Dedifferentiated amniotic fluid mesenchymal stem cell (primary cell): Measurements from ENCODE around the gene RHOBTB1.
"Not testable (repeated sequence)": the region's sequence is repeated elsewhere in the genome, so short reads cannot be mapped to it uniquely, and the experiment has no call there.

Experiments
- DNase-seq: peaks from one replicate; pipeline ENCODE4 v3.0.0-alpha.2; 2016; ENCODE audit errors: extremely low spot score

RHOBTB1 gene, protein sequence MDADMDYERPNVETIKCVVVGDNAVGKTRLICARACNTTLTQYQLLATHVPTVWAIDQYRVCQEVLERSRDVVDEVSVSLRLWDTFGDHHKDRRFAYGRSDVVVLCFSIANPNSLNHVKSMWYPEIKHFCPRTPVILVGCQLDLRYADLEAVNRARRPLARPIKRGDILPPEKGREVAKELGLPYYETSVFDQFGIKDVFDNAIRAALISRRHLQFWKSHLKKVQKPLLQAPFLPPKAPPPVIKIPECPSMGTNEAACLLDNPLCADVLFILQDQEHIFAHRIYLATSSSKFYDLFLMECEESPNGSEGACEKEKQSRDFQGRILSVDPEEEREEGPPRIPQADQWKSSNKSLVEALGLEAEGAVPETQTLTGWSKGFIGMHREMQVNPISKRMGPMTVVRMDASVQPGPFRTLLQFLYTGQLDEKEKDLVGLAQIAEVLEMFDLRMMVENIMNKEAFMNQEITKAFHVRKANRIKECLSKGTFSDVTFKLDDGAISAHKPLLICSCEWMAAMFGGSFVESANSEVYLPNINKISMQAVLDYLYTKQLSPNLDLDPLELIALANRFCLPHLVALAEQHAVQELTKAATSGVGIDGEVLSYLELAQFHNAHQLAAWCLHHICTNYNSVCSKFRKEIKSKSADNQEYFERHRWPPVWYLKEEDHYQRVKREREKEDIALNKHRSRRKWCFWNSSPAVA

DNA sequence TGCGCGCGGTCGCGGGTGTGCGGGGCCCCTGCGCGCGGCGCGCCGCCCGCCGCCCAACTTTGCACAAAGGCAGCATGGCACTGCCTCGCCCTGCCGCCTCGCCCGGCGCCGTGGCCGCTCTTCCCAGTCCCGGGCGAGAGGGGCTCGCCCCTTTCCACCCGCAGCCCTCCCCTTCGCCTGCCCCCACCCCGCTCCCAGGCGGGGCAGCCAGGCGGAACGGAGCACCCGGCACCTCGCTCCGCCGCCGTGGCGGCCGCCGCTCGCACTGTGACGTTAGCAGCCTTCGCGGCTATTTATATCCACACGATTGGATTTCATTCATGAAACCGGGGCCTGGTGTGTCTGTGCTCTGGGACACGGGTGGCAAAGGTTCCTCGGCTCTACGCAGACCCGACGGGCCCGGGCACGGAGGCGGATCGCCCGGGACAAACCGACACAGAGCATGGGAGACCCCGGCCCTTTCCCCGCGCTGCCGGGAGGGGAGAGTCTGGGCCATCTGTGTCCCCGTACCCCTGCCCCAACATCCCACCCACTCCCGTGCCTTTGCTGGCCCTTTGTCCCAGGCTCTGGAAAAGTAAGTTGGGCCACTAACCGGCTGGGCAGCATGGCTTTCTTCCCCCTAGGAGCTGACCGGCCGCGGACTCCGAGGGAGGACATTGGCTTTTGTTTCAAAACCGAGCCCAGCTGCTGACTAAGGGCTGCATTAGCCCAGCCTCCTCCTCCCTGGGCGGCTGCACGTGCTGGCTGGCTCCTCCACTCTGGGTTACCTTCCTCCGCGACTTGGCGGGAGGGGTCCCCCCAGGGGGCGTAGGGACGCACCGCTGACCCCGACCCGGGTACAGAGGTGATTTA is at the start of gene RHOBTB1:
Gene RHOBTB1, minus strand, starts transcription at position 128 of the 852 bp plus-strand sequence. CDS start 32,643 bp downstream, outside the sequence.
- DNase-seq = peak; percentile 71

DNA sequence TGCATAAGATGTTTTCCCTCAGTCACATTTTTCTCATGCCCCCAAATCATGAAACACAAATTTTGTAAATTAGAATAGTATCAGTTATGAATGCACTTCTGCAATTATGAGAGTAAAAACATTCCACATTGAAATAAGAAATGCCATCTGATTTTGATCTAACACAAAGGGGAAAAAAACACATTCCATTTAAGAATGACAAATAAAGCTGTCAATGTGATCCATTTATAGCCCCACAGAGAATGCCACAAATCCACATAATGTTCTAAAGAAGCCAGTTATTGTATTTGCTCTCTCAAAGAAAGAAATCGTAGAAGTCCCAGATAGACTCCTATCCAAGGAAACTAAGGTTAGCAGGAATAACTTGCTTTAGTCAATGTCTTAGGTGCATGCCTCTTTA is 48.7 kb upstream of the RHOBTB1 start:
- DNase-seq = no peak

DNA sequence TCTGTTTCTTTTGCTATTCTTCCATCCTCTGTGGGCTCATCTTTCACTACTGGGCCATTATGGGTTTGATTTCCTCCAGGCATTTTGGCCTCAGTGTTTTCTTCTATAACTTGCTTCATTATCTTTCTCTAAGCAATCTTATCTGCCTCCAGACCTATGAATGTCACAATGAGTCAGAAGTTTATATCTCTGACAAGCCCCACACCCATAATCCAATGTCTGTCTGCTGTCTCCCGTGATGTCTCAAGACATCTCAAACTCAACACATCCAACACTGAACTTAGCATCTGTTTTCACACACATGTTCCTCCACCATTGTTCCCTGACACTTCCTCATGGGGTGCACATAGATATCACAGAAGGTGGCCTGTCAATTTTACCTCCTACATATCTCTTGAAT is 46.7 kb upstream of the RHOBTB1 start:
- DNase-seq = no peak

DNA sequence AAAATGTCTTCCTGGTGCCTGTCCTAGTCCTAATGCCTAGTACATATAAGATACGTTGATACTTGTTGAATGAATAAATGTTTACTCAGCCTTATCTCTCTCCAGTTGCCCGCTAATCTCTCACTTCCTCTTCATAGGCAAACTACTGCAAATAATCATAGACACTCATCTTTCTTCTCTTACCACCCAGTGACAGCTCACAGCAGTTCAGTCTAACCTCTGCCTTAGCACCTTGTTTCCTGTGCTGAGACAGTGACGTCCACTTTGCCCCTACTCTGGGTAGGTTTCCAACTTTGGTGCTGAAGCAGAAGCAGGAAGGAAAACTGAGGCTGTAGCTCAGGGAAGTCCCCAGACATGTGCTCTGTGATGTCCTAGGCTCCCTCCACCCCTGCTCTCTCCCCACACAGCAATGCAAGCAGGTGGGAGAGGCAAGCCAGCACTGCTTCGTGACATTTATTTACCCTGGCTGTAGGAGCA is 45.5 kb upstream of the RHOBTB1 start:
- DNase-seq = no peak

DNA sequence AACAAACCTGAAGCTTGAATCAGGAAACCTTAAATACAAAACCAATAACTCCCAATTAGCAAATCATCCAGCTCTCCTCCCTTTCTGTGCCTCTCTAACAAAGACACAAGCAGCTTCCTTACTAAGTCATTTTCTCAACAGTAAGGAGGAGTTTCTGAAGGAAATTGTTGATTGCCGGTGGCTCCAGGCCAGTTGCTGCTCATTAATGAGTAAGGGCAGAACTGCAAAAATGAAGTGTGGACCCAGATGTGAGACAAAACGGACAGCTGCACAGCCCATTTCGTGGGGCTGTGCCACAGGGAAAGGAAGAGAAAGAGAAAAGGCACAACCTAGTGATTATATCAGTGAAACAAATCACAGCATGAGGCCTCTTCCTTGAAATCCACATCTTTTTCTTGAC is 42.8 kb upstream of the RHOBTB1 start:
- DNase-seq = no peak

DNA sequence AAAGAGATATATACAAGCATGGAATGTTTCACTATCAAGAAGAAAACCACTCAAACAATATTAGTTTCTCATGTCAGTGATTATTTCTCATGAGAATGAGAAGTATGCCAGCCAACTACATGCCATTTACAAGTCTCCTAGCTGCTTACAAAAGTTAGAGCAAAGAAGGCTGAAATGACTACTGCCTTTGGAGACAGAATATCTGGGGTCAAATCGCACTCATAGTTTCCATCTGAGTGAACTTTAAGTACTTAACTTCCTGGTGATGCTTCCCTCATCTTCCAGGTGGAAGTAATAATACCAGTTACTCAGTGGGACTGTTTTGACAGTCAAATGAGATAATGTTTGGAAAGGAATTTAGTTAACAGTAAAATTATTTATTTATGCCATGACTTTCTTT is 42.0 kb upstream of the RHOBTB1 start:
- DNase-seq = no peak

DNA sequence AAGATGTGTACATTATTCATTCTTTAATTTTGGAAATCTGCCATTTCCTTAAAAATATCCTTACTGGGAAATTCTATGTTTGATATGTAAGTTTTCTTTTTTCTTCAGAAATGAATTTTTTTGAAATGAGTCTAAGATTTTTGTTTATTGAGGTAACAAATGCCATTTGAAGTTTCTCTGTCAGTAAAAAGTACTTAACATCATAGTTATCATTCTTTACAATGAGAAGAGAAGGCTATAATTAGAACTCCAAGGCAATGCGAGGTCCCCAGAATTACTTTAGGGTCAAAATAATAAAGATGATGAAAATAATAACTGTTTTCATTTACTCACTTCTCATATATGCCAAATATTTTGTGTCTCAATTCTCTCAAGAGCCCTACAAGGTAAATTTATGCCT is 37.0 kb upstream of the RHOBTB1 start:
- peak; percentile 27 for DNase-seq

DNA sequence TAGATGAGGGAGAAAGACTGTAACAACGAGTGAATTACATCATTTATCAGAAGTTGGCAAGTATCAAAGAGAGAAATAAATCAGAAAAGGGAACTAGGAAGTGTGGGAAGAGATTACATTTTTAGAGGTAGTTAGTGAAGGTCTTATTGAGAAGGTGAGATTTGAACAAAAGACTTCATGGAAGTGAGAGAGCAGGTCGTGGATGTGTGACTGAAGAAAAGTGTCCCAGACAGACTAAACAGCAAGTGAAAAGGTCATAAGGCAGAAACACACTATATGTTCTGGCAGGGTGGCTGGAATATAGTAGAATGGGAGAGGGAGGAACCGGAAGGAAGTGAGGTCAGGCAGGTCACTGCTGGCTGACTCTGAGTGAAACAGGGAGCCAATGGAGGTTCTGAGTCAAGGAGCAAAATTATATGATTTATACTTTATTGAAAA is 35.7 kb upstream of the RHOBTB1 start:
- no peak for DNase-seq

DNA sequence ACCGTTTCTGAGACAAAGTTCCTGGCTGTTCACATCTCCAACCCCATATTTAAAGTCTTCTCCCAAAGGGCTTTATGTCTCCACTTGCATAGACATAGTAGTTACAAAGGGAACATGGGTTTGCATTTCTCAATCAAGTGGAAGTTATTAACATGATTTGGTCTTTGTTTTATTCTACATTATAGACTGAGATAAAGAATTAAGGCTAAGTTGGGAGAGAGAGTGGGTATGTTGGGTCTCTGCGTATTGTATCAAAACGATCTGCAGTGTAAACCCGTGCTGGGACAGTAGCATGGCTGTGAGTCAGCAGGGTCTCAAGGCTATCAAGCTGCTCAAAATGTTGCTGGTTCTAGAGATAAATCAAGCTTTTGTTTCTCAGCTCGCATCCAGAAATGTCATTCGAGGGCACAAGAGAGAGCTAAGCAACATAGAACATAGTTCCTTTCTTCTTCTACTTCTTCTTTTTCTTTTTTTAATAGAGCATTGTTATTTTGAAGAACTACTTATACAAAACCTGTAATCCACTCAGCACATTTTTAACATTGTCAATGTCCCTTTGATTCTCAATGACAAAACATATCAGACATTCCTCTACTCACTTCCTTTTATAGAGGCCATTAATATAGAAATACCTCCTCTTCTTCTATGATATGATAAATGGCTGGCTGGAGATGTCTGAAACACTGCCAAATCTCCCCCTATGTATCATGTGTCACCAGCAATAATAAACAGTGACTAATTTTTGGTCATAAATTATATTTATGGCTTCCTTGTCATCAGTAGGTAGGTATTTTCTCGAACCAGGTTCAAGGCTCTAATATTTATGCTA is 34.5 kb upstream of the RHOBTB1 start:
- no peak for DNase-seq

DNA sequence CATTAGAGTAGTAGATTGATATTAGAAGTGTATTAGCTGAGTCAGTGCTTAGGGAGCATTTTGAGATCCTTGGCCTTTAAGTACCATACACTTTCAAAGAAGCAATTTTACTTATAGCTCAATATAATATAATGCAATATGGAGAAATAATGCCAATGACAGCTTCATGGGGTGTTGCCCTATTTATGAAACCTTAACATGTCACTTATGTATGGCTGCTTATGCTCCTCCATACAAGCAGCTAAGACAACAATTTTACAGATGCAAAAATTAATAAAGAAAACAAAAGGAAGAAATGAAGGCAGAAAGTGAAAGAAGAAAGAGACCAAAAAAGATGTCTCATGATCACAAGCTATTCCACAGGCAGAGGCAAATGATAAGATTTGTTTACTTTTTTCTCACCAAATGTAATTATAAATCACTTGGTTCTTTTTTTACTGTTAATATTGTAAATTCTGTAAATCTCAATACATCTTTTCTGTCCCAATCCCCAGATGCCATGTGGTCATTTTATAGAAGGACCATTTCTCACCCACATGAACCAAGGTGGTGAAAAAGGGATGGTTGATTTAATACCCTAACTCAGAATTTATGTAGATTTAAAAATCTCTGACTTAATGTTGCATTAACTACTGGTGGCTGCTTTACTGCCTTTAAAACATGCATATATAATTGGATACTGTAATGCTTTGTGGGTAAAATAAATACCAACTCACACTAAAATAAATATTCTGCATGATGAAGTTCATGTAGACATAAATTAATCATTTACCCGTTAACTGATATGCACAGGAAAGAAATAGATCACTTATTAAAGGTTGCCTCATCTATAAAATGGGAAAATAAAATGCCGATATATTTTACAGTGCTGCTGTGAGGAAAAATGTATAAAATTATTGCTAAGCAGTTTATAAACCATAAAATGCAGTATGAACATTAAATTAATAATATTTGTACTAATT is 33.5 kb upstream of the RHOBTB1 start:
- DNase-seq = no peak

DNA sequence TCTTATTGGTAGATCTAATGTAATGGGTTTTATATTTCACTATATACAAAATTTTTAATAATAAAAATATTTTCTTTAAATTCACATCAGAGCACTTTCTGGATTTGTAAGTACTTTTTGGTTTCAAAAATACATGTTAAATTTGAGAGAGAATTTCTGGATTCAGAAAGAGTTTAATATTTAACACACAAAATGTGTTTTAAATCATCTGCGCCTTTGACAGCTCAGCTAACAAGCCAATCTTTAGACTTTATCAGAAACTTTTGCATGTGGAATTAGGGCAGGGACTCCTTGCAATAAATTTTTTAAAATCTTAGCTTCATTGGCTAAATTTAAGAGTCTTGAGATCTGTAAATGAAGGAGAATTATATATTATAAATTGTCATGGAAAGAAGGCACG is 32.7 kb upstream of the RHOBTB1 start:
- DNase-seq = no peak

DNA sequence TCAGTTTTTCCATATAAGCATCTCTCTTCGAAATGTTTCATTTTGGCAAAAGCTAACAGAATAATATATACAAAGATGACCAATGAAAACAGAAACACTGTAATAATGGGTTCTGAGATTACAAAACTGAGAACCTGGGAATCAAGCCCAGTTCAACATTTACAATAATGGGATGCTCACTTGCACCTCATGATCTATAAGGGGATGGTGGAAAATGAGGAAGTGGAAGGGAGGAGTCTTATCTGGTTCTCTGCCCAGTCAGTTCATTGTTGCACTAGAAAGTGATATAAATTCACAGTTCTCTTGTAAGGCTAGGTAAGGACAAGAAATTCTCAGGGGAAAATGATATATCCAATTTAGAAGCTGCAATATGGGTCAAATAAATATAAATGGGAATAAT is 31.7 kb upstream of the RHOBTB1 start:
- no peak for DNase-seq

DNA sequence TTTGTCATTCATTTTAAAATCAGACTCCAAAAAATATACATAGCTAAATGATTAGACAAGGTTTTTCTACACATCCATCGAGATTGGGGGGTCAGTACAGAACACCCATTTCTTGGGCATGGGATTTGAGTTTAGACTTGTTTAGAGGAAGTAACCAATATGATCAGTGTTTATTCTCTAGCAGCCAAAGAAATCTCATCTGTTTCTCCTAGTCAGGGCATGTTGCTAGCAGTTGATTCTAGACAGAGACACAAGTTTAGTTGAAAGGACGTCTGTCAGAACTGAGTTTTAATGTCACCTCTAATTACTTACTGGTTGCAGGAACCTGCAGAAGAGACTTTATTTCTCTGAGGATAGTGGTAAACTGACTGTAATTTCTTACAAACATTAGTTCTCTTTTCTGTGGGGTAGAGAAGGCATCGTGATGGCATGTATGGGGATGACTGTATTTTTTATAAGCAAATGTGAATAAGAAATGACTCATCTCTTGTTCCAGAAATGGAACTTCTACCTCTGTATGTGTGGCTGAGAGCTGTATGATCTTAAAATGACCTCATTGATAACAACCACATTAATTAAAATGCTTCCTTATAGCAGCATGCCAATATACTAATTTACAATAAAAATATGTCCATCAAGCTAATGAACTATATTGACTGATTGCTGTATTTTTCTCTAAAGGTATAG is 30.6 kb upstream of the RHOBTB1 start:
- DNase-seq = no peak

DNA sequence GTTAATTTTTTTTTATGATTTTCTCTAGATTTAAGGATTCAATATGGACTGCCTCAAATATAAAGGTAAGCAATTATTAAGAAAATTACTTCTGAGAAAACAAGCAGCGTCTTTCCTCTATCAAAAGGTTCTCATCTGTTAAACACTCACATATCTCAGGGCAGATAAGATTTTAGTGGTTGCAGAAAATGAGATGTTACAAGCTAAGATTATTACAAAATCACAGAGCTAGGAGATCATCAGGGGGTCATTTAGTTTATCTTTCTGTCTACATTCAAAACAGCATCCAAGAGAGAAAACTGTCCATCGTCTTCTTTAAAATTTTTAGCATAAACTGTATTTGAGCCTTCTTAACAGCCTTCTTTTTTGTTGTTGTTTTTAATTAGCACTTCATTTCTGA is 29.1 kb upstream of the RHOBTB1 start:
- DNase-seq = no peak

DNA sequence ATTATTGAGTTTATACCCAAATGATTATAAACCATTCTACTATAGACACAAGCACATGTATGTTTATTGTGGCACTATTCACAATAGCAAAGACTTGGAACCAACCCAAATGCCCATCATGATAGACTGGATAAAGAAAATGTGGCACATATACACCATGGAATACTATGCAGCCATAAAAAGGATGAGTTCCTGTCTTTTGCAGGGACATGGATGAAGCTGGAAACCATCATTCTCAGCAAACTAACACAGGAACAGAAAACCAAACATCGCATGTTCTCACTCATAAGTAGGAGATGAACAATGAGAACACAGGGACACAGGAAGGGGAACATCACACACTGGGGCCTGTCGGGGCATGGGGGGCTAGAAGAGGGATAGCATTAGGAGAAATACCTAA is 28.2 kb upstream of the RHOBTB1 start:
- not testable (repeated sequence) for DNase-seq

DNA sequence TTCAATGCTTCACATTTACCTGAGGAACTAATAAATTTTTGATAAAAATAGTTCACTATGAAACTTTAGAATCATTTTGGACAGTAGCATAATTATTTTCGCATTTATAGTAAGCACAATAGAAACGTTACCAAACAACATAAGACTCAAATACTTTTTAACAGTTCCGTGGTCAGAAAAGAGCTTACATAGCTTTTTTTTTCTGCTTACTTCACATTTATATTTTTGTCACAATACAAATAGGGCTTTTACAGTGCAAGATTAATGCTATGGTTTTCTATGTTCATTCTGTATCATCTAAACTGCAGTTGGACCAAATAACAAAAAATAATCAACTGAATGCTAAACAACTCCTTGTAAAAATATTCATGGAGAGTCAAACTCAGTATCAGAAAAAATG is 26.5 kb upstream of the RHOBTB1 start:
- no peak for DNase-seq

DNA sequence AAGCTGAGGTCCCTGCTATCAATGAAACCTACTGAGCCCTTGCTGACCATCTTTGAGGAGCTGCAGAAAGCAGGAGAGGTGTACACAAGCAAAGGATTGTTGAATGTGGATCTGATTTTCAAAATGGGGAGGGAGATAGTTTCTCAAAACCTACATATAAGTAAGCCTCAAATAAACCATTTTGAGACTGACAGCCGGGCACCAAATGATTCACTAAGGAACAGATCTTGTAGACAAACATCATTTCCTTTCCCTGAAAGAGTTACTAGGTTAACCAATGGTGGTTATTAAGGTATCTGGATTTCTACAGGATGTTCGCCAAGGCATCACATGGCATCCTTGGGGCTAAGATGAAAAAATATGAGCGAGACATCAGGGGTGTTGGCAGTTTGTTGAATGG is 24.5 kb upstream of the RHOBTB1 start:
- no peak for DNase-seq

DNA sequence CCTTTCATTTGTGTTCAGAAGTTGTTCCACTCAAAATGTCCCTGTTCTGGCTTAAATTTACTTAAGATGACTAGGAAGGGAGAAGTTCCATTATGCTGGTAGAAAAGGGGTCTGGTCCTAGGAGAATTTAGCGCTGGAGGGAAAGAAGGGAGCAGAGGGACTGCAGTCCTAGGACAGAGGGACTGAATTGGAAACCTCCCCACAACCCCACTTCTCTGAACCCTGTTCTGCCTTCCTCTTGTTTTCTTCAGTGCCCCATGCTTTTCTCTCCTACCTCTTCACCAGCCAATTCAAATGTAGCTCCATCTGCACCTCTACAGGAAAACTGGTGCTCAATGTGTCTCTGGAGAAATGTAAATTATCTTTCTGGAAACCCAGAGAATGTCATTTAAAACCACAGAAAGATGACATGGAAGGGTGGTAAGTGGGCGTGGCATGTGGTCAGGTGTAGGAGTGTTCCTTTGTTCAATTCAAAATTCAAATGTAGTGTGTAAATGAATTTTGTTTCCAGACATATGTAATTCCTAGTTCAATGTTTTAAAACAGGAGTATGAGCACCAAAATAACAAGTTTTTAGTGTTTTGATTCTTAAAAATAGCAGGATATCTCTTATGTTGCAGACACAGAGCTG is 24.0 kb upstream of the RHOBTB1 start:
- DNase-seq = no peak

DNA sequence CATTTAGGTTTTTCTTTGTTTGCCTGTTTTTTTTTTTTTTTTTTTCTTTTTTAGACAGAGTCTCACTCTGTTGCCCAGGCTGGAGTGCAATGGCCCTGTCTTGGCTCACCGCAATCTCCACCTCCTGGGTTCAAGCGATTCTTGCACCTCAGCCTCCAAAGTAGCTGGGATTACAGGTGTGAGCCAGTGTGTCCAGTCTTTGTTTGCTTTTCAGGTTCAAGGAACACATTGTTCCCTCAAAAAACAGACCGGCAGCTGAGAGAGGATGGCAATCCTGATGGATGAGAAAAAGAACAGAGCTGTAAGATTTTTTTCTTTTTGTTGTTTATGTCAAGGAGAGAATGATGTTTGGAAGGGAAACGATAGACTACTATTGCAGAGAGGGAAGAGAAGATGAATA is 23.3 kb upstream of the RHOBTB1 start:
- DNase-seq = no peak
